Astrocyte of the hippocampus (primary cell): ENCODE data around the gene NCDN.
"Not testable (repeated sequence)": the region's sequence is repeated elsewhere in the genome, so short reads cannot be mapped to it uniquely, and the experiment has no call there.

Experiments used
- DNase-seq: peaks from one replicate; pipeline ENCODE4 v3.0.0; 2011; ENCODE audit warnings: low read depth, low spot score

Gene NCDN

DNA sequence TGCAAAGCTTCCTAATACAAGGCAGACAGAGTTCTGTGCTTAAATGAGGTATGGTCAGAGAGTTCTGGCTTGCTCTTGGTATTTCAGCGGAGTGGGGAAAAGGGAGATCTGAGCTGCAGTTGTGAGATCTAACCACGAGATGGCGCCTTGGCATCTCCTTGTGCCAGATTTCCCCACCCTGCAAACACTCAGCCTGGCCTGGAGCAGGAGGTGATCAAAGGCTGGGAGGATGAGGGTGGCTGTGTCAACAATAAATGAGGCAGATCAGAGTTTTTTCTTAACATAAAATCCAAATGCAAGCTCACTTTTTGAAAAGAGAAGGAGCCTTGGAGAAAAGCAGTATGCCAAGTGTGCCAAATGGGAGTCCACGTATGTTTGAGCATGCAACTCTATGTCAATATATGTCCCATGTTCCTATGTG is 11.4 kb downstream of the NCDN start:
- peak; percentile 87 for DNase-seq

DNA sequence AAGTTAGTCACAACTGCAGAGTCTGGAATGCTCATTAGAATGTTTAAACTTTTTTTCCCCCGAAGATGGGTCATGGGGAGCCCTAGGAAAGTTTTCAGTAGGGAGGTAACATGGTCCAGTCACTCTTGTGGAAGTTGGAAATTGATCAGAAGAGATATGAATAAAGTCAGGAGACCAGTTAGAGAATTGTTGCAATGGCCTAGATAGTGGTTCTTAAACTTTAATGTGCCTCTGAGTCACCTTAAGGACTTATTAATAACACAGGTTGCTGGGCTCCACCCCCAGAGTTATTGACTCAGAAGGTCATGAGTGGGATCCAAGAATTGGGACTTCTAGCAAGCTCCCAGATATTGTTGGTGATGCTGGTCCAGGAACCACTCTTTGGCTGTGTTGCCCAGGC is 12.3 kb downstream of the NCDN start:
- no peak for DNase-seq

DNA sequence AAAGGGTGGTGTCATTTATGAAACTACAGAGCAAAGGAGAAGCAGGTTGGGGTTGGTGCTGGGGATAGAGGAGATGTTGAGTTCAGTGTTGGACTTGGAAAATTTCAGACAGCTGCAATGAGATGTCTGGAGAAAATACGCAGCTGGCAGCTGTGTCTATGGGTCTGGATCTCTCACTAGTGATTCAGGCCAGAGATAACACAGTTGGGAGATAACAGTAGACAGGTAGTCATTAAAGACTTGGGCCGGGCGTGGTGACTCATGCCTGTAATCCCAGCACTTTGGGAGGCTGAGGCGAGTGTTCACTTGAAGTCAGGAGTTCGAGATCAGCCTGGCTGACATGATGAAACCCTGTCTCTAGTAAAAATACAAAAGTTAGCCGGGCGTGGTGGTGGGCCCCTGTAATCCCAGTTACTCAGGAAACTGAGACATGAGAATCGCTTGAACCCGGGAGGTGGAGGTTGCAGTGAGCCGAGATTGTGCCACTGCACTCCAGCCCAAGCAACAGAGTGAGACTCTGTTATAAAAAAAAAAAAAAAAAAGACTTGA is 13.1 kb downstream of the NCDN start:
- DNase-seq: no peak

DNA sequence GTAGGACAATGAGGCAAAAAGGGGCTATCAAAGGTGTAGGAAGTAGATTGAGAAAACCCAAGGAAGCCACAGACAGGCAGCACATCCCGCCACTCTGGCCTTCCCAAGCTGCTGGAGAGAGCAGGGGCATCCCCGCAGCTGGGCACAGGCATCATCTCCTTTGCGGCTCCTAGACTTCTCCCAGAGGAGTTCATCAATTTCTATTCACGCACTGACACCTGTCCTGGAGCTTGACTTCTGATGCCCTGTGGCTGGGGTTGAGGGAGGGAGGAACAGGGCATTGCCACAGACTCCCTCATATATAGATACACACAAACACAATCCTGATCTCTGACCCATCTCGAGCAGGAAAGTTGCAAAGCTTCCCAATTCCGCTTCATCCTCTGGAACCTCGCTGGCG is 13.7 kb downstream of the NCDN start:
- no peak for DNase-seq

DNA sequence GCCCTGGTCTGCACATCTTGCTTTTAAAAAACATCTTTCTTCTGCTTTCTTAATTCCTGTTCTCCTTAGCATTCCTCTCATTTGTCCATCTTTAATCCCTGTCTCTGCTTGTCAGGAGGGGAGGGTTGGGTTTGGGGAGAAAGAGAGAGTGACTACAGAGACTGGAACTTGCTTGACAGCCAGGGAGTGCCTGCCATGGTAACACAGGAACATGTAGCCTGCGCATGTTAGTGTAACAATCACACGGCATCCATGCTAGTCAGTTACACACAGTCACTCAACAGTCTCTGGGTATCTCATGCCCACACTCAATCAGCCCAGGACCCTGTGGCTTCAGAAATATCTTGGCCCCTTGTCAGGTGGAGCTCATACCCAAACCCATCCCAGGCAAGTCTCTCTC is 14.7 kb downstream of the NCDN start:
- no peak for DNase-seq

DNA sequence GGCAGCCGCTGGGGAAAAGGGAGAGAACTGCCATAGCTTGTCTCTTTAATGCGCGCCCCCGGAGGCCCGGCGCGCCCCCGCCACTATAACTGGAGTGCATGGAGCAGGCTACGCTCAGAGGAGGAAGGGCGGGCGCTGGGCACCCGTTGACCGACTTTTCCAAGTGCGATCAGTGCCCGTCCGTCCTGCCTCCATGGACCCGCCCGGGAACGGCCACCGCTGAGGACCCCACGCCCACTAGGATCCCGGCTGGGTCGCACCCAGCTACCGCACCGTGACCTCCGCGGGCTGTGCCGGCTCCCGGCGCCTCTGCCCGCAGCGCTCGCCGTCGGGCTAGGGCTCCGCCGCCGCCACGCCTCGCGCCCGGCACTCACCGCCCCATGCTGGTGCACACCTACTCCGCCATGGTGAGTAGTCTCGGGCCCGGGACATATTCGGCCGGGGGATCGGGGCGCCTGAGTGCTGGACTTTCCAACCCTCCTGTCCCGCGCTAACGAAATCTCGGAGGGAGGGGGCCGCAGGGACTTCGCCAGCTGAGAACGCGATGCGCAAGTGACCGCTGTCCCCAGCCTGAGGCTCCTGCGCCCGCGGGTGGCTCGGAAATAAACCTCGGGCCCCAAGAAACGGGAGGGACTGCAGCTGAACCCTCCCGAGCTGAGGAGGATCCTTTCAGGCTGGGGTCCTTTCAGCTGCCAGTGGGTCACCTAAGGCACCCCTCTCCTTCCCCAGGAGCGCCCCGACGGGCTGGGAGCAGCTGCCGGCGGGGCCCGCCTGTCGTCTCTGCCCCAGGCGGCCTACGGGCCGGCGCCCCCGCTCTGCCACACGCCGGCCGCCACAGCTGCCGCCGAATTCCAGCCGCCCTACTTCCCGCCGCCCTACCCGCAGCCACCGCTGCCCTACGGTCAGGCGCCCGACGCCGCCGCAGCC is 15.9 kb downstream of the NCDN start, which contains the start of gene TFAP2E:
TFAP2E (plus strand) TSS at position 117 of the 927 bp plus-strand sequence; CDS start at position 381, 264 bp downstream.
- peak; percentile 69 for DNase-seq

DNA sequence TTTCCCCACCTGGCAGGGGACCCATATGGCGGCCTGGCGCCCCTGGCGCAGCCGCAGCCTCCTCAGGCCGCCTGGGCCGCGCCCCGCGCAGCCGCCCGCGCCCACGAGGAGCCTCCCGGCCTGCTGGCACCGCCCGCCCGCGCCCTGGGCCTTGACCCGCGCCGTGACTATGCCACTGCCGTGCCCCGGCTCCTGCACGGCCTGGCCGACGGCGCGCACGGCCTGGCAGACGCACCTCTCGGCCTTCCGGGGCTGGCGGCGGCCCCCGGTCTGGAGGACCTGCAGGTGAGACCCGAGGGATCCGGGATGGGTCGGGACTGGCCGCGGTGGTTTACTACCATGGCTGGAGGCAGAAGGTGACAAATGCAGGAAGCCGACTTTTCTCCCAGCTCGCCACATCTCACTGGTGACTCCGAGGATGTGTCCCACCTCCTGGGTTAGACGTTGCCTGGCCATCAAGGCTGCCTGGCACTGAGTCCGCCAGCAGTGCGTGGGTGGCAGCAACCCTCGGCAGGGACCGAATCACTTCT is 16.6 kb downstream of the NCDN start:
- no peak for DNase-seq

DNA sequence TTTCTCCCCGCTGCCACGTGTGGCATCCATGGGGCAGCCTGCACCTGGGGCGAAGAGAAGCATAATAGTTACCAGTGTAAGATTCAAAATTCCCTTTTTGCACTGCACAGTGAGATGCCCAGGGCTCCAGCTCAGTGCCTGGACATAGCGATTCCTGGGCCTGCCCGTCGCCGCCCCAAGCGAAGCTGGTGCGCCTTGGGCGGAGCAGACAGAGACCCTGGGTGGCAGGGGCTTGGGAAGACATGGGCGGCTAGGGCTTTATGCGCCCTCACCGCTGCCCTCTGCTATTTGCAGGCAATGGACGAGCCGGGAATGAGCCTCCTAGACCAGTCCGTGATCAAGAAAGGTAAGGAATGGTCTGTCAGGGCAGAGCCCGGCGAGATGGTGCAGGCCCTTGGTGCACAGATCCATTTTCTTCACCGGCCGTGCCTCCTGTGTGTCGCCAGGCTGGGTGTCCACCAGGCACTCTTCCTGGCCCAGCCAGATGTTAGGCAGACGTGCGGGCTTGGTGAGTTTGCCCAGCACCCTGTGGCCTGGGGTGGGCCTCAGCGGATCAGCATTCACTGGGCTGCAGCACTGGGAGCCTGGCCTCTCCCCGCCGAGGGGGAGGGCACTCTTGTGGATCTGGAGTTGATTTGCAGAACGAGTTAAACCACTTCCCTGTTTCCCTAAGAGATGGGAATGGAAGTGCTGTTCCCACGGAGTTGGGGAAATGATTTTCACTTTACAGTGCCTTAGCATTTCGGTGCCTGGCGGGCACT is 17.2 kb downstream of the NCDN start:
- DNase-seq: no peak

DNA sequence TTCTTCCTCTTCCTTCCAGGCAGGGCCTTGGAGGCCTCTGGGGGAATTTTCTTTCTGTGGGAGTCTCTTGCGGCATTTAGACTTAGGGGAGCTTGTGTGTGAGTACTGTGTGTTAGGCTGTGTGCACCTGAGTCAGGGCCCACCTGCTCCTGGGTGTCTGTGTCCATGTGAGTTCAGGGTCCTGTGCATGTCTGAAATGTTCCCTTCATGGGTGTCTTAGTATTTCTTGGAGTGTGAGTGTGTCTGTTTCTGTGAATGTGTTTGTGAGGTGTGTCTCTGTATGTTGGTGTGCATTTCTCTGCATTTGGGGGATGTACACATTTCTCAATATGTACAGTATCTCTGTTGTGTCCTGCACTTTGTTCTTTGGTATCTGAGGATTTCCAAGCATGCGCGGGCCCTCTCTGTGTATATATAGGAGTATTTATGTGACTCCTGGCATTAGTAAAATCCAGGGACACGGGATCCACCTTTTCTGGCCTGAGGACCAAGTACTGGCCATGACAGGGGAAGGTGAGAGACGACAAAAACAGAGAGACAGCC is 17.9 kb downstream of the NCDN start:
- no peak for DNase-seq

DNA sequence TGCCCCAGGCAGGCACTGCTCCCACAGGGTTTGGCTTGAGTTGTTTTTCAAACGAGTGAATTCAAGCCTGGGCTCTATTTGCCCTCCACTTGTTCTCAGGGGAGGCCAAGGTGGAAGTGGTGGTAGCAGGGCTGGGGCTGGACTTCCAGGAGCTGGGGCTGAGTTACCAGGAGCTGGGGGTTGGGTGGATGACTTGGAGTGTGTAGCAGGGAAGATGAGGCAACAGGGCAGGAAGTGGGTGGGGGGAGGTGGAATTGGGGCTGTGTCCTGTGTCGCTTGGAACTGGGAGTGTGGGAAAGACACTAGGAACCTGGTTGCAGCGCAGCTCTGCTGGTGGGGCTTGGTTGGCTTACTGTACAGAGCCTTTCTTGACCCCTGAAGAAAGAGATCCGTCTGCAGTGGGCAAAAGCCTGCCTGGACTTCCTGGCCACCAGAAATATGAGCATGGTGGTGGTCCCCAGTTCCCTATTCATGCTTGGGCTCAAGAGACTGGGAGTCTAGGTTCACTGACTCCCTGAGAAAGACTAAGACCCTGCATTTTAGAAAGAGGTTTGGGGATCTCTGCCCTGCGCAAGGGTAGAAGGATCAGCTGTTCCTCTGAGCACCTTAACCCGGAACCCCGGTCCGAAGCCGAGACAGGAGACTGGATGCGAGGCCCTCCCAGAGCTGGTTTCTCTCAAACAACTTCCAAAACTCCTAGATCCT is 18.6 kb downstream of the NCDN start:
- no peak for DNase-seq

DNA sequence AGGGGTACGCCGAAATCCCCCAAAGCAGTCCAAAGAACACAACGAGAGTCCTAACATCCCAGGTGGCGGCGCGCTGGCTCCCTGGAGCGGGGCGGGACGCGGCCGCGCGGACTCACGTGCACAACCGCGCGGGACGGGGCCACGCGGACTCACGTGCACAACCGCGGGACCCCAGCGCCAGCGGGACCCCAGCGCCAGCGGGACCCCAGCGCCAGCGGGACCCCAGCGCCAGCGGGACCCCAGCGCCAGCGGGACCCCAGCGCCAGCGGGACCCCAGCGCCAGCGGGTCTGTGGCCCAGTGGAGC is 19.1 kb downstream of the NCDN start:
- DNase-seq: not testable (repeated sequence)

DNA sequence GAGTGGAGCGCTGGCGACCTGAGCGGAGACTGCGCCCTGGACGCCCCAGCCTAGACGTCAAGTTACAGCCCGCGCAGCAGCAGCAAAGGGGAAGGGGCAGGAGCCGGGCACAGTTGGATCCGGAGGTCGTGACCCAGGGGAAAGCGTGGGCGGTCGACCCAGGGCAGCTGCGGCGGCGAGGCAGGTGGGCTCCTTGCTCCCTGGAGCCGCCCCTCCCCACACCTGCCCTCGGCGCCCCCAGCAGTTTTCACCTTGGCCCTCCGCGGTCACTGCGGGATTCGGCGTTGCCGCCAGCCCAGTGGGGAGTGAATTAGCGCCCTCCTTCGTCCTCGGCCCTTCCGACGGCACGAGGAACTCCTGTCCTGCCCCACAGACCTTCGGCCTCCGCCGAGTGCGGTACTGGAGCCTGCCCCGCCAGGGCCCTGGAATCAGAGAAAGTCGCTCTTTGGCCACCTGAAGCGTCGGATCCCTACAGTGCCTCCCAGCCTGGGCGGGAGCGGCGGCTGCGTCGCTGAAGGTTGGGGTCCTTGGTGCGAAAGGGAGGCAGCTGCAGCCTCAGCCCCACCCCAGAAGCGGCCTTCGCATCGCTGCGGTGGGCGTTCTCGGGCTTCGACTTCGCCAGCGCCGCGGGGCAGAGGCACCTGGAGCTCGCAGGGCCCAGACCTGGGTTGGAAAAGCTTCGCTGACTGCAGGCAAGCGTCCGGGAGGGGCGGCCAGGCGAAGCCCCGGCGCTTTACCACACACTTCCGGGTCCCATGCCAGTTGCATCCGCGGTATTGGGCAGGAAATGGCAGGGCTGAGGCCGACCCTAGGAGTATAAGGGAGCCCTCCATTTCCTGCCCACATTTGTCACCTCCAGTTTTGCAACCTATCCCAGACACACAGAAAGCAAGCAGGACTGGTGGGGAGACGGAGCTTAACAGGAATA is 19.7 kb downstream of the NCDN start:
- no peak for DNase-seq

DNA sequence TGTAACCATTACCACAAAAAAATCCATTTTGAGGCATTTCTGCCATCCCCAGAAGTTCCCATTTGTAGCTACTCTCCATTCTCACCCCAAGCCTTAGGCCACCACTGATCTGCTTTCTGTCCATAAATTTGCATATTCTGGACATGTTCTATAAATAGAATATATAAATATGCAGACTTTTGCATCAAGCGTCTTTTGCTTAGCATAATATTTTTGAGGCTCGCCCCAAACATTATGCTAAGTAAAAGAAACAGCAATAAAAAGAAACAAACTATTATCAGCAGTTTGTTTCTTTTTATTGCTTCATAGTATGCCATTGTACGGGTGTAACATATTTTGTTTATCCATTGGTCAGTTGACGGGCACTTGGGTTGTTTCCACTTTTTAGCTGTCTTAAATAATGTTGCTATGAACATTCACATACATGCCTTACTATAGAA is 23.4 kb downstream of the NCDN start:
- no peak for DNase-seq

DNA sequence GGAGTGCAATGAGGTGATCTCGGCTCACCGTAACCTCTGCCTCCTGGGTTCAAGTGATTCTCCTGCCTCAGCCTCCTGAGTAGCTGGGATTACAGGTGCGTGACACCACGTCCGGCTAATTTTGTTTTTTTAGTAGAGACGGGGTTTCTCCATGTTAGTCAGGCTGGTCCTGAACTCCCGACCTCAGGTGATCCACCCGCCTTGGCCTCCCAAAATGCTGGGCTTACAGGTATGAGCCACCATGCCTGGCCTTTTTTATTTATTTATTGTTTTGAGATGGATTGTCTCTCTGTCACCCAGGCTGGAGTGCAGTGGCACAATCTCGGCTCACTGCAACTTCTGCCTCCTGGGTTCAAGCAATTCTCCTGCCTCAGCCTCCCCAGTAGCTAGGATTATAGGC is 24.0 kb downstream of the NCDN start:
- DNase-seq: not testable (repeated sequence)

DNA sequence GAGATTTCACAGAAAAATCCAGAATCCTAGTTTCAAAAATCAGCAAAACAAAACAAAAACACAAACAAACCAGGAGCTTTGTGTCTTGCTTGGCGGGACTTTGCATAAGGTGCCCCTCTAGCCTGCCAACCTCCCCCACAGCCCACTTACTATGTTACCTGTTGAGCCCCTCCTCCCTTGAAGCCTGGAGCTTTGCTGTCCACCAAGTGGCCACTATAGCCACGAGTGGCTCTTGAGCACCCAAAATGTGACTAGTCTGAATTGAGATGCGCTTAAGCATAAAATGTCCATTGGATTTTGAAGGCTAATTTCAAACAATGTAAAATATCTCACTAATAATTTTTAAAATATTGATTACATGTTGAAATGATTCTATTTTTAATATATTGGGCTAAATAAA is 27.7 kb downstream of the NCDN start:
- DNase-seq: no peak

DNA sequence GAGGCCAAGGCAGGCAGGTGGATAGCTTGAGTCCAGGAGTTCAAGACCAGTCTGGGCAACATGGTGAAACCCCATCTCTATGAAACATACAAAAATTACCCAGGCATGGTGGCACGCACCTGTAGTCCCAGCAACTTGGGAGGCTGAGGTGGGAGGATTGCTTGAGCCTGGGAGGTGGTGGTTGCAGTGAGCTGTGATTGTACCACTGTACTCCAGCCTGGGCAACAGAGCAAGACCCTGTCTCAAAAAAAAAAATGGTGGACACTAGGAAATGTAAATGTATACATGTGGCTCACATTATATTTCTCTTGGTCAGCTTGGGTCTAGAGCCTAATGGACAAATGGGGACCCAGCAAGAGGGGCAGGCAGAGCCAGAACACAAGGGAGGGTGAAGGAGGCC is 28.2 kb downstream of the NCDN start:
- DNase-seq: not testable (repeated sequence)

DNA sequence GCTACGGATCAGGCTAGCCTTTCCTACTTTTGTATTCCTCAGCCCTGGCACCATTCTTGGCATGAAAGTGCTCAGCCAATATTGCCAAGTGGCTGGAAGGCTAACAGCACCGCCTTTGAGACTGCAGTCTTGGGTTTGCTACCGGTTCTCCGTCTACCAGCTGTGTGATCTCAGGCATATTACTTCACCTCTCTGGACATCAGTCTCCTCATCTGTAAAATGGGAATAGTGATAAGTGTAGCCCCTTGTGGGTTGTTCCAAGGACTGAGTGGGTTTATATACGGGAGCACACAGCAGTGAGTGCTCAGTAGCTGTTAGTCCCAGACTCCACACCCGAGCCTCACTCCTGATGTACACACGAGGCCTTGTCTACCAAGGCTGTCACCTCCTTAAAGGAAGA is 29.2 kb downstream of the NCDN start:
- no peak for DNase-seq

DNA sequence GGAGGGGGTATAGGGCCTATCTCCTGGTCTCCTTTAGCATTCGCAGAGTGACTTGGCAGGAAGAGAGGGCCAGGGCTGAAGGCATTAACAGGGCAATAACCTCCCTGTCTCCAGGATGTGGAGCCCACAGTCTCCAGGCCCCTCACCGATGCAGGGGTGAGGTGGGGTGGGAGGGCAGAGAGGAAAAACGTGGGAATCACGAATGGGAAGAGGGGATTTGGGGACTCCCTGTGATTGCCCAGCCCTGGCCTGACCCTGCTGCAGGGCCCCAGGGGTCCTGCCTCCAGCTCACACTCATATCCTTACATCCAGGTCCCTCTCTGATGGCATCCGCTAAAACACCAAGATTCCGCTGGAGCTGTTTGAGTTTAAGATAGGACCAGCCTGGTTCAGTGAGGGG is 30.1 kb downstream of the NCDN start:
- no peak for DNase-seq

DNA sequence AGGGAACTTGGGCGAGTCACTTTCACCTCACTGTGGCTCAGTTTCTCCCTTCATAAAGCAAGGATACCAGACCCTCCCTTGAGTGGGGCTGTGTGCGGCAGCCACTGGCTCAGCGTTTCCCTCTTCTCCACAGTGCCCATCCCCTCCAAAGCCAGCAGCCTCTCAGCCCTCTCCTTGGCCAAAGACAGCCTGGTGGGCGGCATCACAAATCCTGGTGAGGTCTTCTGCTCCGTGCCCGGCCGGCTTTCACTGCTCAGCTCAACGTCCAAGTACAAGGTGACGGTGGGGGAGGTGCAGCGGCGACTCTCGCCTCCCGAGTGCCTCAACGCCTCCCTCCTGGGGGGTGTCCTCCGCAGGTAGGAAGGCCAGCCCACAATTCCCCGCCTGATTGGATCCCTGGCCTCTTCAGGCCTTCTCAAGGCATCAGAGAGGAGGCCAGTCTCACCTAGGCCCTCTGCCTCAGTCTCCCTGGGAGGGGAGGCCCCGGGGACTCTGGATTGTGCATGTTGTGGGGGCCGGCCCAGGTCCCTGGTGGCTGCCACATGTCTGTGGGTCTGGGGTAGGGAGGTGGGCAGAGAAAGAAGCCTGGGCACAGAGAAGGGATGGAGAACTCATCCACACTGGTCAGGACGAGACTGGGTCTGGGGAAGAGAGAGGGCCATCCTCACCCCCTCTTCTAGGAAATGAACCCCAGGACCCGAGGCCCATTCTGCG is 30.8 kb downstream of the NCDN start:
- DNase-seq: no peak
